Body of pancreas (tissue), 4 donors: ENCODE results near the gene WDR18. TPM values are rescaled to one million over a fixed set of nuclear protein-coding genes. Genes with fewer than 3 reads are reported as not detected.

ENCODE experiments used
- ATAC-seq: fragments of 150-250 bp; one replicate; pipeline ENCODE4 v1.9.1; 2016
- DNase-seq, 4 donors: peaks; one replicate each; pipeline ENCODE4 v3.0.0-alpha.2; 2019
- H3K27ac ChIP-seq, 4 donors: fragments of 200-600 bp; sonication (generic); 1 replicate in 3 of 4; 2 replicates in 1 of 4; pipeline versions ENCODE4 v1.5.1 to v1.6.1; 2016 to 2019; ENCODE audit warnings: mild to moderate bottlenecking in 1 of 4, mixed read lengths in 1 of 4, moderate library complexity in 1 of 4
- H3K27me3 ChIP-seq, 2 donors: fragments of 200-600 bp; sonication (generic); one replicate each; pipeline ENCODE4 v1.6.0; 2016; ENCODE audit warnings: mild to moderate bottlenecking in 1 of 2
- H3K36me3 ChIP-seq, 2 donors: fragments of 200-600 bp; sonication (generic); replicated peaks in 1 of 2; 2 replicates each; pipeline ENCODE4 v1.5.1; 2016; ENCODE audit warnings: low read depth in 2 of 2; ENCODE audit not compliant: insufficient read depth in 1 of 2
- H3K4me1 ChIP-seq: fragments of 200-600 bp; sonication (generic); one replicate; pipeline ENCODE4 v1.6.0; 2016
- H3K4me3 ChIP-seq, 2 donors: fragments of 200-600 bp; sonication (generic); 1 replicate in 1 of 2; 2 replicates in 1 of 2; pipeline ENCODE4 v1.5.1; 2016 to 2019
- H3K9me3 ChIP-seq, 3 donors: fragments of 200-600 bp; sonication (generic); 1 replicate in 2 of 3; 2 replicates in 1 of 3; pipeline ENCODE4 v1.5.1; 2016
- POLR2A ChIP-seq, 3 donors: fragments of 450-650 bp; IDR thresholded peaks; one replicate each; pipeline ENCODE4 v1.6.1; 2016; ENCODE audit warnings: antibody characterized with exemption in 3 of 3, mild to moderate bottlenecking in 2 of 3
- WGBS, 2 donors: methylation state at CpG; one replicate each; pipeline ENCODE4 v1.1.5; 2017; 5-methylcytosine and 5-hydroxymethylcytosine counted together
- intact Hi-C: fragments of 100-400 bp; cut with DNase I; formaldehyde crosslinking; loops from one replicate; pipeline ENCODE4 v1.15.1; 2023
- total RNA-seq, 2 donors: library from RNA; depleted of rRNA; stranded (reverse); fragments of >200 nt; gene quantifications; one replicate each; pipeline ENCODE4 v1.1.0, GENCODE V29; 2016
- TF ChIP-seq, protein P1 (sequence below), 7 experiments: fragments of 450-650 bp in 4 of 7; fragments of 200-600 bp in 3 of 7; sonication (generic) in 3 of 7; IDR thresholded peaks; one replicate each; pipeline ENCODE4 v1.5.1; 2016 to 2019; ENCODE audit warnings: antibody characterized with exemption in 7 of 7

WDR18 gene
- total RNA-seq, 2 donors from 2014 or later, result 15.3 to 53.1 TPM

DNA sequence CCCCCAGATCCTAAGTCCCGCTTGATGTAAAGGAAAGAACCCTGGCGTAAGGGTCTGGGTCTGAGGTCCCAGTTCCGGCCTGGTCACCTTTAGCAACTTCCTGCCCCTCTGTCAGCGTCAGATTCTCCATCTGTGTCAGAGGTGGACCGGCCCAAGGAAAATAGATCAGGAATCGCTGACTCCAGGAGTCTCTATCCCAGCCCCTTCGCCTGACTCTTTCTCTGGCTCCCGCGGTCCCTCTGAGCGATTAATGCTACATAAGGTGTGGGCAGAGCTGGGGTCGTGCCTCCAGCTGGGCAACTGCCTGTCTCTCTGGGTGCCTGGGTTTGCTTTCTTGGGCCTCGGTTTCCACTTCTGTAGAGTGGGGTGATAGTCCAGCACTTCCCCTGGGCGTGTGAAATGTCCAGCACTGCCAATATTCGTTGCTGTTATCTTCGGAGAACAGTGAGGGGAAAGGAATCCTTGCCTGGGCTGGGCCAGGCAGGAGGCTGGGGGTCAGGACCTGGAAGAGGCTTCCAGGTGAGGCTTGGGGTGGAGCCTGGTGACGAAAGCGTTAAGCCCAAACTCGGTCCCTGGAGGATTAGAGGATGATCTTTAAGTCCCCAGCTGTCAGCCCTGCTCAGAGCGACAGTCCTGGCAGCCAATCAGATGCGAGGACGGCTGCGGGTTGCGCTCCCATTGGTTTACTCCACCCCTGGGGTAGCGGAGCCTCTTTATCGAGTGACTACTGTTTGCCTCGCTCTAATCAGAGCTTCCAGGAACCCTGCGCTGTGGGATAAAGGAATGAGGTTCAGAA is 56.5 kb downstream of the WDR18 start:
- Histone ChIP-seq H3K36me3 (no peaks in the 10 kb centered on the region), H3K4me3 (peak overlapping the region; percentile 6 to 24), H3K9me3 (no peaks in the 10 kb centered on the region), H3K4me1 (peaks cover 30% of the 10 kb centered on the region), H3K27me3 (no peaks in the 10 kb centered on the region), H3K27ac (peak overlapping the region; percentile 45 to 78 (median 66))
- intact Hi-C loops, result no loop called here
- ATAC-seq (peak; percentile 73), DNase-seq (peak; percentile 89 to 93 (median 91))
- WGBS, 2 donors, result 1 to 2% methylated on average over 17 to 27 of the region's 27 CpGs
- TF ChIP-seq, protein P1, sequence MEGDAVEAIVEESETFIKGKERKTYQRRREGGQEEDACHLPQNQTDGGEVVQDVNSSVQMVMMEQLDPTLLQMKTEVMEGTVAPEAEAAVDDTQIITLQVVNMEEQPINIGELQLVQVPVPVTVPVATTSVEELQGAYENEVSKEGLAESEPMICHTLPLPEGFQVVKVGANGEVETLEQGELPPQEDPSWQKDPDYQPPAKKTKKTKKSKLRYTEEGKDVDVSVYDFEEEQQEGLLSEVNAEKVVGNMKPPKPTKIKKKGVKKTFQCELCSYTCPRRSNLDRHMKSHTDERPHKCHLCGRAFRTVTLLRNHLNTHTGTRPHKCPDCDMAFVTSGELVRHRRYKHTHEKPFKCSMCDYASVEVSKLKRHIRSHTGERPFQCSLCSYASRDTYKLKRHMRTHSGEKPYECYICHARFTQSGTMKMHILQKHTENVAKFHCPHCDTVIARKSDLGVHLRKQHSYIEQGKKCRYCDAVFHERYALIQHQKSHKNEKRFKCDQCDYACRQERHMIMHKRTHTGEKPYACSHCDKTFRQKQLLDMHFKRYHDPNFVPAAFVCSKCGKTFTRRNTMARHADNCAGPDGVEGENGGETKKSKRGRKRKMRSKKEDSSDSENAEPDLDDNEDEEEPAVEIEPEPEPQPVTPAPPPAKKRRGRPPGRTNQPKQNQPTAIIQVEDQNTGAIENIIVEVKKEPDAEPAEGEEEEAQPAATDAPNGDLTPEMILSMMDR (IDR thresholded peaks at IDR 0.05), result no peak
- no peak for TF ChIP-seq POLR2A (IDR thresholded peaks at IDR 0.05)

DNA sequence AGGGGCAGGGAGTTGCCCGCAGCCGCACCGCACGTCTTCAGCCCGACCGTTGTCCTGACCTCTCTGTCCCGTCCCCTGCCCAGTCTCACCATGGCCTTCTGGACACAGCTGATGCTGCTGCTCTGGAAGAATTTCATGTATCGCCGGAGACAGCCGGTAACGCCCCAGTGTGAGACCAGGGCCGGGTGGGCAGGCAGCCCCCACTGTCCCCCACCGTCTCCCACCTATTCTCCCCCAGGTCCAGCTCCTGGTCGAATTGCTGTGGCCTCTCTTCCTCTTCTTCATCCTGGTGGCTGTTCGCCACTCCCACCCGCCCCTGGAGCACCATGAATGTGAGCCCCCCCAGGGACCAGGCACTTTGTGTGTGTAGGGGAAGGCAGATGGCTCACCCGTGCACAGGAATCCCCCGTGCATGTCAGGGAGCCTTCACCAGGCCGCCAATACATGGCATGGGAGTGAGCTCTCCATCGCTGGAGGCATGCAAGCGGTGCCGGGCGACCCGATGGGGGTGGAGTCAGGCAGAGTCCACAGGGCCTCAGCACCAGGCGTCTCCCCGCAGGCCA is 57.2 kb downstream of the WDR18 start:
- peaks cover 30% of the 10 kb centered on the region for H3K4me1 ChIP-seq
- H3K9me3 ChIP-seq, result no peaks in the 10 kb centered on the region
- H3K36me3 ChIP-seq, result no peaks in the 10 kb centered on the region
- intact Hi-C loops, result no loop called here
- TF ChIP-seq POLR2A (IDR thresholded peaks at IDR 0.05), result peak in 1 of 3 donors; percentile 4
- TF ChIP-seq, protein P1 (IDR thresholded peaks at IDR 0.05), result no peak
- no peak overlapping the region for H3K4me3 ChIP-seq
- ATAC-seq (no peak), DNase-seq (no peak)
- H3K27ac ChIP-seq, result peak overlapping the region in 3 of 4 donors; percentile 60 to 78 (median 71)
- 17 to 20% methylated on average over 8 to 16 of the region's 26 CpGs for WGBS, 2 donors
- no peaks in the 10 kb centered on the region for H3K27me3 ChIP-seq

DNA sequence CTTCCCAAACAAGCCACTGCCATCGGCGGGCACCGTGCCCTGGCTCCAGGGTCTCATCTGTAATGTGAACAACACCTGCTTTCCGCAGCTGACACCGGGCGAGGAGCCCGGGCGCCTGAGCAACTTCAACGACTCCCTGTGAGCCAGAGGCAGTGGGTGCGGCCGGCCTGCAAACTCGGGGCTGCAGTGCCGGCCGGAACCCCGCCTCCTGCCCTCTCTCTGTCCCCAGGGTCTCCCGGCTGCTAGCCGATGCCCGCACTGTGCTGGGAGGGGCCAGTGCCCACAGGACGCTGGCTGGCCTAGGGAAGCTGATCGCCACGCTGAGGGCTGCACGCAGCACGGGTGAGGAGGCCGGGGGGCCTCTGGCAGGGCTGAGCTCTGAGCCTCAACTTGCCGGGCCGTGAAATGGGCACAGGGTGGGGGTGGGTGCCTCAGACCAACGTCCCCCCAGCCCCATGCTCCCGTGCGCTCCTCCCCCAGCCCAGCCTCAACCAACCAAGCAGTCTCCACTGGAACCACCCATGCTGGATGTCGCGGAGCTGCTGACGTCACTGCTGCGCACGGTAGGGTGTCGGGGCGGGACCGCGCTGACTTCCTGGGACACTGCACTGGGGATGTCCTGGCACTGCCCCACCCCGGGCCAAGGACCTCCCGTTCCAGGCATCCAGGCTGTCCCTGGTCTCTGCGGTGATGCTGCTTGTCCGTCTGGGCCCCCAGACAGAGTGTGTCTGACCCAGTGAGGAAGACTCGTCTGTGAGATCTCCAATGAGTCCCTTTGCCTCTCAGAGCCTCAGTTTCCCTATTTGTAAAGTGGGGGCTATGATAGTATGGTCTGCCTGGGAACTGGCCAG is 57.9 kb downstream of the WDR18 start:
- intact Hi-C loops, result no loop called here
- DNase-seq, result peak; percentile 86 to 99 (median 93)
- Histone ChIP-seq H3K9me3 (no peaks in the 10 kb centered on the region), H3K27me3 (no peaks in the 10 kb centered on the region), H3K4me1 (peaks cover 30% of the 10 kb centered on the region), H3K27ac (peak overlapping the region in 2 of 4 donors; percentile 60 to 78), H3K4me3 (no peak overlapping the region), H3K36me3 (no peaks in the 10 kb centered on the region)
- WGBS, 2 donors, result 40 to 67% methylated on average over 2 to 28 of the region's 43 CpGs
- ATAC-seq, result peak; percentile 28
- TF ChIP-seq, protein P1 (IDR thresholded peaks at IDR 0.05), result no peak
- peak in 1 of 3 donors; percentile 4 for TF ChIP-seq POLR2A (IDR thresholded peaks at IDR 0.05)

DNA sequence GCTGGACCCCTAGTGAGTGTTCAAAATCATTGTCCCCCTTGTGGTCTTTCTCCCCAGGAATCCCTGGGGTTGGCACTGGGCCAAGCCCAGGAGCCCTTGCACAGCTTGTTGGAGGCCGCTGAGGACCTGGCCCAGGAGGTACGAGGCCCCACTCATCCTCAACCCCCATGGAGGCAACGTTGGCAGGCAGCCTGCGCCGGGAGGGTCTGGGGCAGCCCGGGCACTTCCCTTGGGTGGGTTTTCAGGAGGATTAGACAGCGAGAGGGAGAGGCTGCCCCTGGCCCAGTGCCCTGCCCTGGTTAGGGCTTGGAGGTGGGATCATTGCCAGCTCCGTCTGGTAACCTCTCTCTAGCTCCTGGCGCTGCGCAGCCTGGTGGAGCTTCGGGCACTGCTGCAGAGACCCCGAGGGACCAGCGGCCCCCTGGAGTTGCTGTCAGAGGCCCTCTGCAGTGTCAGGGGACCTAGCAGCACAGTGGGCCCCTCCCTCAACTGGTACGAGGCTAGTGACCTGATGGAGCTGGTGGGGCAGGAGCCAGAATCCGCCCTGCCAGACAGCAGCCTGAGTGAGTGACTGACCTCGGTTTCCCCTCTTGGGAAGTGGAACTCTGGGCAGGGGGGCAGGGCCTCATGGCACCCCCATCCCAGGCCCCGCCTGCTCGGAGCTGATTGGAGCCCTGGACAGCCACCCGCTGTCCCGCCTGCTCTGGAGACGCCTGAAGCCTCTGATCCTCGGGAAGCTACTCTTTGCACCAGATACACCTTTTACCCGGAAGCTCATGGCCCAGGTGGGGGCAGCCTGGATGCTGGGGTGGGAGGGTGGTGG is 58.8 kb downstream of the WDR18 start:
- TF ChIP-seq, protein P1 (IDR thresholded peaks at IDR 0.05), result no peak
- TF ChIP-seq POLR2A (IDR thresholded peaks at IDR 0.05), result no peak
- Histone ChIP-seq H3K27ac (no peak overlapping the region), H3K4me3 (no peak overlapping the region), H3K4me1 (peaks cover 30% of the 10 kb centered on the region), H3K36me3 (no peaks in the 10 kb centered on the region), H3K9me3 (no peaks in the 10 kb centered on the region), H3K27me3 (no peaks in the 10 kb centered on the region)
- ATAC-seq, result no peak
- intact Hi-C loops, result no loop called here
- DNase-seq, result no peak
- WGBS, 2 donors, result 76 to 80% methylated on average over 18 to 23 of the region's 23 CpGs
